HepG2 (cell line): ENCODE data around the gene MYCBPAP. TPM values are rescaled to one million over a fixed set of nuclear protein-coding genes. Genes with fewer than 3 reads are reported as not detected.

ENCODE experiments used
- ATAC-seq: fragments of 200-7000 bp; cut with Tn5 transposase; 3 replicates; pipeline ENCODE4 v1.9.1; 2020; ENCODE audit warnings: mild to moderate bottlenecking, moderate library complexity
- BruUV-seq: library from RNA; stranded (reverse); fragments of 400-500 nt; replicated peaks from 2 replicates; lab custom pipeline; 2021; lab: Mats Ljungman, UMichigan
- CTCF ChIA-PET: fragments of 300-600 bp; formaldehyde crosslinking; extraction: SDS; loops from one replicate; lab custom pipeline; 2021; ENCODE audit warnings: low total read pairs, inconsistent platforms, low intra/inter-chr PET ratio; lab: Yijun Ruan, JAX
- POLR2A ChIA-PET: fragments of 350-600 bp; sonication (Branson Sonifier 250); formaldehyde crosslinking; loops from one replicate; lab custom pipeline; 2020; ENCODE audit warnings: antibody characterized with exemption, inconsistent platforms; lab: Yijun Ruan, JAX
- DNase-seq: peaks from one replicate; pipeline ENCODE4 v3.0.0-alpha.2; 2015; ENCODE audit warnings: low spot score
- FAIRE-seq: peaks from 3 replicates; lab custom pipeline; 2011; peaks lifted over from hg19 to GRCh38; lab: Jason Lieb, UNC
- H2AFZ ChIP-seq: one replicate; pipeline ENCODE4 v1.6.1; 2011; ENCODE audit warnings: low read length, inconsistent platforms
- H3K27ac ChIP-seq: fragments of 300-600 bp; 3 replicates; pipeline ENCODE4 v1.8.0; 2011; ENCODE audit warnings: mixed run types, mild to moderate bottlenecking, mixed read lengths, low read length, inconsistent platforms; ENCODE audit not compliant: insufficient read depth; ENCODE audit errors: extremely low read length
- H3K27me3 ChIP-seq, 2 experiments: fragments of 200-600 bp in 1 of 2; 2 replicates in 1 of 2; 3 replicates in 1 of 2; pipeline versions ENCODE4 v1.6.0 to v1.8.0; 2011; ENCODE audit warnings: low read length in 2 of 2, mild to moderate bottlenecking in 2 of 2, moderate library complexity in 2 of 2, inconsistent platforms in 1 of 2; ENCODE audit not compliant: insufficient read depth in 2 of 2, control insufficient read depth in 1 of 2
- H3K36me3 ChIP-seq, 2 experiments: fragments of 200-600 bp in 1 of 2; replicated peaks in 1 of 2; 2 replicates in 1 of 2; 3 replicates in 1 of 2; pipeline versions ENCODE4 v1.5.1 to v1.8.0; 2011; ENCODE audit warnings: low read length in 2 of 2, inconsistent platforms in 1 of 2; ENCODE audit not compliant: insufficient read depth in 2 of 2, control insufficient read depth in 1 of 2
- H3K4me1 ChIP-seq: 2 replicates; pipeline ENCODE4 v1.5.1; 2012; ENCODE audit warnings: low read length, inconsistent platforms; ENCODE audit not compliant: insufficient read depth
- H3K4me2 ChIP-seq: 2 replicates; pipeline ENCODE4 v1.6.0; 2011; ENCODE audit warnings: low read depth, low read length, inconsistent platforms
- H3K4me3 ChIP-seq, 3 experiments: fragments of 200-600 bp in 1 of 3; sonication (generic), shearing (Covaris generic) in 1 of 3; replicated peaks in 1 of 3; 2 replicates each; pipeline ENCODE4 v1.5.1; 2011 to 2016; ENCODE audit warnings: low read length in 3 of 3, inconsistent platforms in 2 of 3, low read depth in 2 of 3, mild to moderate bottlenecking in 2 of 3, control low read depth in 1 of 3, mixed read lengths in 1 of 3; ENCODE audit not compliant: insufficient read depth in 1 of 3
- H3K79me2 ChIP-seq: one replicate; pipeline ENCODE4 v1.6.1; 2011; ENCODE audit warnings: low read length, inconsistent platforms; ENCODE audit not compliant: insufficient read depth
- H3K9ac ChIP-seq: 2 replicates; pipeline ENCODE4 v1.6.0; 2011; ENCODE audit warnings: mild to moderate bottlenecking, low read depth, low read length, inconsistent platforms; ENCODE audit not compliant: insufficient read depth
- H3K9me3 ChIP-seq: 2 replicates; pipeline ENCODE4 v1.5.1; 2012; ENCODE audit warnings: mild to moderate bottlenecking, low read length
- H4K20me1 ChIP-seq: 2 replicates; pipeline ENCODE4 v1.6.0; 2011; ENCODE audit warnings: inconsistent platforms, mild to moderate bottlenecking, low read length, moderate library complexity; ENCODE audit not compliant: insufficient read depth
- AHDC1 ChIP-seq: sonication (generic); formaldehyde crosslinking; IDR thresholded peaks from 2 replicates; pipeline ENCODE4 v1.5.1; 2020; ENCODE audit warnings: mild to moderate bottlenecking, missing genetic modification reagents, borderline replicate concordance
- HNRNPH1 ChIP-seq: fragments of 200-400 bp; formaldehyde crosslinking; optimal IDR thresholded peaks from 2 replicates; pipeline ENCODE3; 2017; ENCODE audit warnings: mild to moderate bottlenecking, low read depth, low read length
- NFAT5 ChIP-seq: sonication (generic); formaldehyde crosslinking; IDR thresholded peaks from 2 replicates; pipeline ENCODE4 v1.4.0; 2020; ENCODE audit warnings: missing genetic modification reagents
- PHF21A ChIP-seq: sonication (generic); formaldehyde crosslinking; IDR thresholded peaks from 2 replicates; pipeline ENCODE4 v1.5.0; 2020; ENCODE audit warnings: mild to moderate bottlenecking, missing genetic modification reagents
- RBM39 ChIP-seq: fragments of 200-400 bp; formaldehyde crosslinking; IDR thresholded peaks from one replicate; pipeline ENCODE4 v1.6.1; 2018; ENCODE audit warnings: antibody characterized with exemption, mild to moderate bottlenecking, low read depth, low read length; ENCODE audit not compliant: poor library complexity, severe bottlenecking
- SAP130 ChIP-seq: IDR thresholded peaks from 2 replicates; pipeline ENCODE4 v1.6.1; 2016; ENCODE audit warnings: low read depth
- TRIM24 ChIP-seq: sonication (generic); formaldehyde crosslinking; IDR thresholded peaks from 2 replicates; pipeline ENCODE4 v1.8.0; 2022; ENCODE audit warnings: mild to moderate bottlenecking, missing genetic modification reagents
- ZBTB33 ChIP-seq: sonication (generic); formaldehyde crosslinking; IDR thresholded peaks from 2 replicates; pipeline ENCODE4 v1.4.0; 2020; ENCODE audit warnings: missing genetic modification reagents
- ZNF263 ChIP-seq: sonication (generic); formaldehyde crosslinking; IDR thresholded peaks from 2 replicates; pipeline ENCODE4 v1.4.0; 2020; ENCODE audit warnings: missing genetic modification reagents
- WGBS: methylation state at CpG from one replicate; pipeline ENCODE4 v1.1.6; 2017; ENCODE audit warnings: low lambda C conversion rate; 5-methylcytosine and 5-hydroxymethylcytosine counted together
- in situ Hi-C: cut with HindIII; loops from 2 replicates; pipeline ENCODE4 v1.10.0; 2017; ENCODE audit warnings: low pct_unique_long_range_greater_than_20kb; ENCODE audit not compliant: extremely low pct_ligation_motif_present
- intact Hi-C: fragments of 100-400 bp; cut with micrococcal nuclease; formaldehyde crosslinking; loops from one replicate; pipeline ENCODE4 v1.10.0; 2022; ENCODE audit not compliant: unreplicated experiment
- polyA plus RNA-seq, 8 experiments: library from polyadenylated mRNA; depleted of rRNA in 3 of 8; stranded (reverse) in 7 of 8; unstranded in 1 of 8; fragments of >200 nt; fragmentation: Illumina TruSeq in 4 of 8; extraction: Trizol in 4 of 8; gene quantifications; 2 replicates each; pipeline versions ENCODE4 v1.2.1 to v1.2.3, GENCODE V29; 2011 to 2016; ENCODE audit warnings: low read depth in 4 of 8, missing spikeins in 1 of 8, mixed read lengths in 1 of 8; ENCODE audit not compliant: insufficient read depth in 1 of 8
- total RNA-seq, 5 experiments: library from RNA; depleted of rRNA; stranded (reverse); fragments of >200 nt; fragmentation: Illumina TruSeq; extraction: Trizol; gene quantifications; 2 replicates each; pipeline ENCODE4 v1.2.3, GENCODE V29; 2016; ENCODE audit warnings: low read depth in 1 of 5
- TF ChIP-seq, protein P1 (sequence below): IDR thresholded peaks from 2 replicates; pipeline ENCODE4 v1.6.1; 2016; ENCODE audit warnings: low read depth, control low read depth

Gene MYCBPAP
- total and polyA plus RNA-seq, 2 of the 13 experiments (the other 11 are each of a cell fraction or from before 2014, with no cell fraction given): 0.22 to 0.24 TPM

- BruUV-seq: no TSS peak
- TF ChIP-seq RBM39 (no peak), PHF21A (CRISPR knock-in tag) (no peak), HNRNPH1 (no peak), NFAT5 (CRISPR knock-in tag) (no peak), ZBTB33 (CRISPR knock-in tag) (peak; percentile 61), AHDC1 (CRISPR knock-in tag) (no peak), ZNF263 (CRISPR knock-in tag) (peak; percentile 58; the same call in 1 of the 2 replicates), SAP130 (no peak), TRIM24 (CRISPR knock-in tag) (no peak)
- TF ChIP-seq, protein P1, sequence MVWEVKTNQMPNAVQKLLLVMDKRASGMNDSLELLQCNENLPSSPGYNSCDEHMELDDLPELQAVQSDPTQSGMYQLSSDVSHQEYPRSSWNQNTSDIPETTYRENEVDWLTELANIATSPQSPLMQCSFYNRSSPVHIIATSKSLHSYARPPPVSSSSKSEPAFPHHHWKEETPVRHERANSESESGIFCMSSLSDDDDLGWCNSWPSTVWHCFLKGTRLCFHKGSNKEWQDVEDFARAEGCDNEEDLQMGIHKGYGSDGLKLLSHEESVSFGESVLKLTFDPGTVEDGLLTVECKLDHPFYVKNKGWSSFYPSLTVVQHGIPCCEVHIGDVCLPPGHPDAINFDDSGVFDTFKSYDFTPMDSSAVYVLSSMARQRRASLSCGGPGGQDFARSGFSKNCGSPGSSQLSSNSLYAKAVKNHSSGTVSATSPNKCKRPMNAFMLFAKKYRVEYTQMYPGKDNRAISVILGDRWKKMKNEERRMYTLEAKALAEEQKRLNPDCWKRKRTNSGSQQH (CRISPR knock-in tag): no peak
These were observed 32.9 kb upstream of the MYCBPAP start for GRCh38 chr17:50475362-50475761.

More at GRCh38 chr17:50475362-50475761, 32.9 kb upstream of the MYCBPAP start:
- DNase-seq (no peak), ATAC-seq (no peak), FAIRE-seq (peak; percentile 23)
- peaks cover 4% of the 10 kb centered on the region; the same call in 1 of the 2 replicates for H4K20me1 ChIP-seq
- H3K27me3 ChIP-seq: no peaks in the 10 kb centered on the region
- peaks cover under 1% of the 10 kb centered on the region for H3K79me2 ChIP-seq
- 91% methylated on average over 4 of the region's 4 CpGs for WGBS
- in situ Hi-C loops (loop anchor here (5.0 kb wide), 1 partner anchor 78 kb away; the partner anchor contains the start of gene LRRC59), intact Hi-C loops (no loop called here)
- H3K9me3 ChIP-seq: no peaks in the 10 kb centered on the region
- H3K4me3 ChIP-seq: no peak overlapping the region
- ChIA-PET POLR2A (no interaction called here), CTCF (no interaction called here)
- H3K36me3 ChIP-seq: peaks cover 21% of the 10 kb centered on the region in 2 experiments; a peak in 4 of 5 replicates
- H3K4me1 ChIP-seq: peaks cover 45% of the 10 kb centered on the region
- H3K9ac ChIP-seq: no peak overlapping the region
- no peak overlapping the region for H2AFZ ChIP-seq
- no peak overlapping the region for H3K4me2 ChIP-seq
- H3K27ac ChIP-seq: no peak overlapping the region
